NCI-H2107 (cell line): ENCODE measurements around the gene MN1.

ENCODE experiments used
- DNase-seq: peaks from one replicate; lab custom pipeline; 2025; lab: John Stamatoyannopoulos, UW

The MN1 gene

GRCh38 chr22:27785831-27786230, 15.7 kb downstream of the MN1 start:
- no peak for DNase-seq

DNA sequence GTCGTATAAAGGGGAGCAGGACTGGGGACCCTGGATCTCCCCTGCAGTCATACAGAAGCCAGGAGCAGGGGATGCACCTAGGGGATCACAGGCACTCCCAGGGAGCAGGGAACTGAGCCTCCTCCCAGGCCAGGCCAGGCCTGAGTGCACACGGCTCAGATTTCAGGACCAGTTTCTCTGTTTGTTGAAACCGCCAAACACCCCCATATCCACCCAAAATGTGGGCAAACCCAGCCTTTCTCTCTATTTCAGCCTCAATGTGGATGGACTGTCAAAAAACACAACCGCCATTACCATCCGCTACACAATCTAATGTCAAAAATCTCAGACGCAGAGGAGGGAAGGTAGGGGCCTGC, 17.5 kb downstream of the MN1 start:
- DNase-seq = no peak

GRCh38 chr22:27783436-27784119, 18.0 kb downstream of the MN1 start:
- DNase-seq = no peak

DNA sequence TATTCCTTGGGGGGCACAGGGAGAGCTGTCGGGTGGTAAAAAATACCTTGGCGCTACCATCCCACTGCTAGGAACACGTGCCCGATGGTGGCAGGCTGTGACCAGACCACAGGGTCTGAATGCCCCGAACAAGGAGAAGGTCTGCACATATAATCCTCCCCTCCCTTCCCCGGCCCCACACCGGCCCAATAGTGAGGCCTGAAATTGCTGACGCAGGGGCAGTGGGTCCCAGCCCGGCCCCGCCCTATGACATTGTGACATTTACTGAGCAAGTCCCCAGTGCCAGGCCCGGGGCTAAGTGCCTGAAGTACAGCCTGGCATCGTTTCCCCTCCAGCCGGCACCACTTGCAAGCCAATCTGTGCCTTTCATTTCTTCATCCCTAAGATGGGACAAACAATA, 19.5 kb downstream of the MN1 start:
- DNase-seq = no peak

- no peak for DNase-seq
Observed at GRCh38 chr22:27780161-27780575, 21.4 kb downstream of the MN1 start.

GRCh38 chr22:27779643-27780042, 21.9 kb downstream of the MN1 start:
- DNase-seq = no peak

GRCh38 chr22:27778294-27779090, 23.1 kb downstream of the MN1 start:
- no peak for DNase-seq

DNA sequence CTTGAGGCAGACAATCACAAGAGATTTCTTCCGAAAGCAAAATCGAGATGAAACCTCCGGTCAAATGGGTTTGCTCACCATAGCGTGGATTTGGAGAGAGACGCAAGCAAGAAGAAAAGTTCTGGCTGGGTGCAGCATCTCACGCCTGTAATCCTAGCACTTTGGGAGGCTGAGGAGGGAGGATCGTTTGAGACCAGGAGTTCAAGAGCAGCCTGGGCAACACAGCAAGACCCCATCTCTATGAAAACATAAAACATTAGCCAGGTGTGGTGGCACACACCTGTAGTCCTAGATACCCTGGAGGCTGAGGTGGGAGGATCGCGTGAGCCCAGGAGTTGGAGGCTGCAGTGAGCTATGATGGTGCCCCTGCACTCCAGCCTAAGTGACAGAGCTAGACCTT, 24.4 kb downstream of the MN1 start:
- DNase-seq = no peak

- DNase-seq = no peak
Observed at GRCh38 chr22:27776650-27776958, 25.0 kb downstream of the MN1 start.

- no peak for DNase-seq
Observed at GRCh38 chr22:27775758-27776649, 25.6 kb downstream of the MN1 start.

- DNase-seq = no peak
Observed at GRCh38 chr22:27775087-27775698, 26.4 kb downstream of the MN1 start.

DNA sequence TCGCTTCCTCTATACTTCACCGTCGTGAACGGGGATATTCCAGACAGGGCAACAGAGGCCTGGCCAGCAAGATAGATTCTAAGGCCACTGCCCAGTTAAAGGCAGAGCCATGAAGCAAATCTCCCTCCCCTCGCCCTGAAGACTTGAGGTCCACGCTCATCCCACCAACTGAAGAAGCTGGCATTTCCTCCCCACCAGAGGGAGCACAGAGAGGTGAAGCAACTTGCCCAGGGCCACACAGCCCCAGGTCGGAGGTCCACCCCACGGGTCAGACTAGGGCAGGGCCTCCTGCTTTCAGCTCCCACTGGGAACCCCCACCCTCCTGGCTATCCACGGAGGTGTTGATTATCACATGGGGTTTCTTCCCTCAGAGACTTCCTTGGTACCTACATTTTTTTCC, 27.4 kb downstream of the MN1 start:
- no peak for DNase-seq

- DNase-seq = no peak
Observed at GRCh38 chr22:27772984-27773498, 28.5 kb downstream of the MN1 start.

DNA sequence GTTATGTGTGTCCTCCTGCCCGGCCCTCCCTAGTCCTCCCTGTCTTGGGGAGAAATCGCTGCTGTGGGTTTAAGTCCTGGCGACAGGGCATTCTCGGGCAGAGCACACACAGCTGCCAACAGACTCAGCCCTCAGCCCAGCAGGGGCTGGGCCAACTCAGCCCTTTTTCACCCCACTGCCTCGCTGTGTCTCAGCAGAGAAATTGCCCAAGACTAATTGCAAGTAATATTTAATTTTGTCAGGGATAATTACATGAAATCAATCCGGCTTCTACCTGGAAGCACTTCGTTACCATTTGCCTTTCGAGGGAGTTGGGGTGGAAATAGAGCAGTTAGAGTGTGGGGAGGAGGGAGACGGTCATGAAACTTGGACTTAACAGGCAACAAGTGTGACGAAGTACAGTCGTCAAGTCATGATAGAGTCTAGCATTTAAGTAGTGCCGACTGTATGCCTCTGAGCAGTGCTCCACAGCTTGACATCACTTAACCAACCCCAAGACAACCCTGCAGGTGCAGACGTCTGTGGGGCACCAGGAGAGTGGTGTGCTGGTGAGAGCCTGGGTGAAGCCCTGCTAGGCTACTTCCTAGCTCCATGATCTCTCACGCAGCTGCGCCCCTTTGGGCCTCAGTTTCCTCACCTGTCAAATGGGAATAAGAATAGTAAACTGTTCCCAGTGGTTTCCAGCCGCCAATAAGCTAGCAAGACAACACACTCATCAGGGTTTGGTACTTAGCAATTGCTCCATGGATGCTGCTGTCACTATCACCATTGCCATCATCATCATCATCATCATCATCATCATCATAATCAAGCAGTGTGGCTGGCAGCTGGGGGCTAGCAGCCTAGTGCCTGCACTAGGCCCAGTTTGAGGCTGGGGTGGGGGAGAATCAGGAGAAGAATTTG, 29.2 kb downstream of the MN1 start:
- DNase-seq = no peak

DNA sequence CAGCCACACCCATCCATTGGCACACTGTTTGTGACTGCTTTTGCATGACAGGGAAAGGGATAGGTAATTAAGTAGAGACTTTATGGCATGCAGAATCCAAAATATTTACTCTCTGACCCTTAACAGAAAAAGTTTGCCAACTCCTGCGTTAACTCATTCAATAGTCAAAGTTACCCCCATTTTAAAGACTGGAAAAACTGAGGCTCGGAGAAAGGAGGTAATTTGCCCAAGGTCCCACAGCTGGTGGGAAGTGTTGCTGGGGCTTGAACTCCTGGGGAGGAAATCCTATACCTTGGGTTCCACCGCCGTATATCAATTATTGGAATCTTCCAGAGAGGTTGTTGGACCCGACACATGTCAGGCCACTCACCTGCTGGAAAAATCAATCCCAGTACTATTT, 29.9 kb downstream of the MN1 start:
- no peak for DNase-seq

GRCh38 chr22:27769012-27769411, 32.5 kb downstream of the MN1 start:
- no peak for DNase-seq

- no peak for DNase-seq
Observed at GRCh38 chr22:27768027-27768653, 33.4 kb downstream of the MN1 start.

DNA sequence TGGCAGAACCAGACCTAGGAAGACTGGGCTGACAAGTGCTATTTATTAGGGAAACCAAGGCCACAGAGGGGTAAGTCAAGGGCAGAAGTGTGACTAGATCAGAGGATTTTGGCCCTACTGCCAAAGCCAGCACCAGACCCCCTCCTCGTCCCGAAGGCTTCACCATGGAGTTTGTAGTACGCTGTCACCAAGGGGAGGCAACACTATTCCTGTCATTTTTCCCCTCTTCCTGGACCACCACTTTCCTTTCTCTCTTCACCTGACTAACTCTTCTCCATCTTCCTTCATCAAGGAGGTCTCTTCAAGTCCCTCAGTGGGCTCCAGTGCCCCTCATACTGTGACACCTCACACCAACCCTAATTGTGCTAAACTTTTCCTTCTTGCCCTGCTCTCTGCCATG, 34.9 kb downstream of the MN1 start:
- no peak for DNase-seq

DNA sequence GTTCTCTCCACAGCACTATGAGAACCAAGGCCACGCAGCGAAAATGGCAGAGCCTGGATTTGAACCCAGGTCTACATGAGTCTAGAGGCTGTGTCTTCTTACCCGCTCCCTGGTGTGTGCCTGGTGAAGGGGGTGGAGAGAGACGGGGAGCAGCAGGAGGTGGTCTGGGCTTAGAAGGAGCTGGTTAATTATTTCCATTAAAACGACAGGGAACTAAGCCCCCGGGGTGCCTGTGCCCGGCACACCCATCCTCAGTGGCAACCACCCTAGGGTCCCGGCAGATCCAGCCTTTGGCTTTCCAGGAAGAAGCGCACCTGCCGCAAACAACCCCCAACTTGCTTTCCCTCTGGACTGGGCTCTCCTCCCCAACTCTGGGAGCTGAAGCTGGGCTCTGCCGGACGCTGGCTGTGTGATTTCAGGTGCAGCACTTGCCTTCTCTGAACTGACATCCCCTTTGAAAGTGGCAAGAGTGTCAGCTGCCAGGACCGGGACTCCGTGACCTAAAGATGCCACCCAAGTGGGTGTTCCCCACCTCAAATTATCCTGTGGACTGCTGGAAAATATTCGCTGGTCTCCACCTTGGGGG, 35.8 kb downstream of the MN1 start:
- DNase-seq = no peak

GRCh38 chr22:27764722-27765236, 36.8 kb downstream of the MN1 start:
- no peak for DNase-seq
